HCT116 (cell line): Measurements from ENCODE around the gene ERMN. TPM values are rescaled to one million over a fixed set of nuclear protein-coding genes. Genes with fewer than 3 reads are reported as not detected.

ENCODE experiments used
- ATAC-seq: fragments of 200-7000 bp; cut with Tn5 transposase; 2 replicates; pipeline ENCODE4 v1.9.1; 2020; ENCODE audit warnings: mild to moderate bottlenecking, moderate library complexity
- BruUV-seq: library from RNA; stranded (reverse); fragments of 400-500 nt; replicated peaks from 2 replicates; lab custom pipeline; 2021; lab: Mats Ljungman, UMichigan
- CTCF ChIA-PET: fragments of 300-600 bp; sonication (Branson Sonifier 250); formaldehyde crosslinking; loops from one replicate; lab custom pipeline; 2021; ENCODE audit warnings: antibody characterized with exemption; lab: Charles Lee
- POLR2A ChIA-PET: fragments of 300-600, 350-600 bp; sonication (Branson Sonifier 250); formaldehyde crosslinking; loops from one replicate; lab custom pipeline; 2021; ENCODE audit warnings: antibody characterized with exemption; lab: Charles Lee
- RAD21 ChIA-PET, 2 experiments: fragments of 300-600 bp; sonication (Branson Sonifier 250); formaldehyde crosslinking; loops; one replicate each; lab custom pipeline; 2023; ENCODE audit warnings: low total read pairs in 2 of 2; ENCODE audit not compliant: uncharacterized antibody in 2 of 2, unreplicated experiment in 2 of 2, low non-redundant PET in 1 of 2; lab: Charles Lee
- DNase-seq: peaks from one replicate; pipeline ENCODE4 v3.0.0-alpha.2; 2010; ENCODE audit warnings: low read depth, low spot score
- H2AFZ ChIP-seq: fragments of 200-600 bp; shearing (Covaris generic), sonication (generic); 2 replicates; pipeline ENCODE4 v1.6.1; 2017; ENCODE audit warnings: low read depth, mixed run types, mixed read lengths, antibody characterized with exemption, low read length; ENCODE audit not compliant: poor library complexity, severe bottlenecking
- H3K27ac ChIP-seq: 2 replicates; pipeline ENCODE4 v1.5.1; 2012; ENCODE audit warnings: low read depth, low read length
- H3K27me3 ChIP-seq: fragments of 200-600 bp; sonication (generic); 2 replicates; pipeline ENCODE4 v1.6.1; 2016; ENCODE audit warnings: mixed run types, low read length, mixed read lengths; ENCODE audit not compliant: insufficient read depth
- H3K36me3 ChIP-seq, 2 experiments: fragments of 200-500 bp in 1 of 2; fragments of 200-600 bp in 1 of 2; sonication (Bioruptor generic) in 1 of 2; sonication (generic) in 1 of 2; 2 replicates each; pipeline versions ENCODE4 v1.5.1 to v1.6.1; 2014 to 2016; ENCODE audit warnings: low read length in 2 of 2, inconsistent platforms in 1 of 2, mixed read lengths in 1 of 2, mixed run types in 1 of 2; ENCODE audit not compliant: insufficient read depth in 2 of 2, control insufficient read depth in 1 of 2
- H3K4me1 ChIP-seq, 2 experiments: fragments of 200-600 bp in 1 of 2; sonication (generic) in 1 of 2; 2 replicates each; pipeline versions ENCODE4 v1.5.1 to v1.6.1; 2012 to 2017; ENCODE audit warnings: low read length in 2 of 2, inconsistent platforms in 1 of 2, mild to moderate bottlenecking in 1 of 2, mixed read lengths in 1 of 2, mixed run types in 1 of 2, moderate library complexity in 1 of 2; ENCODE audit not compliant: insufficient read depth in 2 of 2, control insufficient read depth in 1 of 2
- H3K4me2 ChIP-seq: fragments of 200-600 bp; sonication (generic); 2 replicates; pipeline ENCODE4 v1.6.1; 2017; ENCODE audit warnings: mixed run types, low read length, mixed read lengths
- H3K4me3 ChIP-seq, 2 experiments: fragments of 200-600 bp in 1 of 2; sonication (generic) in 1 of 2; replicated peaks in 1 of 2; 2 replicates each; pipeline ENCODE4 v1.5.1; 2011 to 2016; ENCODE audit warnings: low read length in 2 of 2, control low read depth in 1 of 2, low read depth in 1 of 2, mild to moderate bottlenecking in 1 of 2, mixed read lengths in 1 of 2, mixed run types in 1 of 2
- H3K79me2 ChIP-seq: fragments of 200-600 bp; sonication (generic); 2 replicates; pipeline ENCODE4 v1.6.1; 2017; ENCODE audit warnings: mild to moderate bottlenecking, mixed run types, low read length, moderate library complexity, mixed read lengths; ENCODE audit not compliant: insufficient read depth
- H3K9ac ChIP-seq: fragments of 200-600 bp; sonication (generic); 2 replicates; pipeline ENCODE4 v1.6.1; 2016; ENCODE audit warnings: low read length, mixed read lengths
- H3K9me2 ChIP-seq: fragments of 200-600 bp; sonication (generic), shearing (Covaris generic); 2 replicates; pipeline ENCODE4 v1.6.1; 2017; ENCODE audit warnings: mixed run types, mild to moderate bottlenecking, moderate library complexity; ENCODE audit not compliant: insufficient read depth
- H3K9me3 ChIP-seq, 2 experiments: fragments of 200-500 bp in 1 of 2; fragments of 200-600 bp in 1 of 2; sonication (Bioruptor generic) in 1 of 2; sonication (generic) in 1 of 2; 2 replicates each; pipeline ENCODE4 v1.6.1; 2014 to 2017; ENCODE audit warnings: low read length in 2 of 2, mixed read lengths in 2 of 2, inconsistent platforms in 1 of 2, low read depth in 1 of 2, mild to moderate bottlenecking in 1 of 2, mixed run types in 1 of 2, moderate library complexity in 1 of 2; ENCODE audit not compliant: control insufficient read depth in 1 of 2, insufficient read depth in 1 of 2
- H4K20me1 ChIP-seq: fragments of 200-600 bp; sonication (generic), shearing (Covaris generic); 2 replicates; pipeline ENCODE4 v1.6.1; 2017; ENCODE audit warnings: mixed run types, mild to moderate bottlenecking, moderate library complexity; ENCODE audit not compliant: insufficient read depth
- EZH2 ChIP-seq: fragments of 200-600 bp; sonication (generic); IDR thresholded peaks from 2 replicates; pipeline ENCODE4 v1.6.1; 2017; ENCODE audit warnings: antibody characterized with exemption, mixed run types
- RAD21 ChIP-seq: IDR thresholded peaks from 2 replicates; pipeline ENCODE4 v1.6.1; 2012; ENCODE audit warnings: low read depth, mild to moderate bottlenecking
- SIN3A ChIP-seq: IDR thresholded peaks from 2 replicates; pipeline ENCODE4 v1.6.1; 2012; ENCODE audit warnings: low read depth
- ZFX ChIP-seq: fragments of 450-650 bp; IDR thresholded peaks from 2 replicates; pipeline ENCODE4 v1.6.1; 2017
- ZNF274 ChIP-seq: fragments of 200-500 bp; sonication (Bioruptor generic); IDR thresholded peaks from 2 replicates; pipeline ENCODE4 v1.6.1; 2014; ENCODE audit warnings: mild to moderate bottlenecking, low read depth, low read length, inconsistent platforms
- intact Hi-C: fragments of 100-400 bp; cut with micrococcal nuclease; formaldehyde crosslinking; loops from 2 replicates; pipeline ENCODE4 v1.10.0; 2022
- total RNA-seq: library from RNA; stranded (reverse); gene quantifications from one replicate; pipeline ENCODE4 v1.2.1, GENCODE V29; 2021; ENCODE audit not compliant: unreplicated experiment

The ERMN gene
- total RNA-seq, 1 experiment from 2014 or later: not detected

DNA sequence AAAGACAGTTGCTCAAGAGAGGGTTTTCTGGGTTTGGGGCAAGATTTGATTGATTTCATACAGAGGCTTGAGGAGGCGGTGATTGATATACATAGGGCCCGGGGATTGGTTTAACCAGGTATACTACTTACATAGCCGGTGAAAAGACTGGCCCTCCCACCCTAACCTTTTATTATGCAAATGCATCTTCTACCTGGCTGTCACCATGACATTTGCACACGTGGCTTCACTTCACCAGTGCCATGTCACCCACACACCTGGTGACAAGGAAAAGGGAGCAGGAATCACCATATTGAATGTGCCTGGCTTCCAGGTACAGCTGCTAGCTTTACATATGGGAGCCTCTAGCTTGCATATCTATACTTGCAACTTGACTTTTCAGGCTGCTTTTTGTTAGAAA is 9.7 kb downstream of the ERMN start:
- no peaks in the 10 kb centered on the region for H3K9me2 ChIP-seq
- TF ChIP-seq RAD21 (no peak), ZFX (no peak)
- no peak for ATAC-seq
- H3K4me3 ChIP-seq: no peak overlapping the region
- H3K79me2 ChIP-seq: no peaks in the 10 kb centered on the region
- no peak overlapping the region for H2AFZ ChIP-seq
- H3K4me2 ChIP-seq: no peak overlapping the region
- H3K4me1 ChIP-seq: no peaks in the 10 kb centered on the region
- POLR2A ChIA-PET: no interaction called here
- RAD21 ChIA-PET: no interaction called here
- no peak overlapping the region for H3K27ac ChIP-seq
- BruUV-seq: no TSS peak
- peaks cover 0 to 5% of the 10 kb centered on the region in 2 experiments; a peak in 1 of 4 replicates for H3K36me3 ChIP-seq
- CTCF ChIA-PET: interaction anchor here (3.4 kb wide), 1 partner anchor 11 kb away, joined by 22 read pairs; the partner anchor contains the start of gene ERMN
- H3K27me3 ChIP-seq: no peaks in the 10 kb centered on the region
- no peak for DNase-seq
- no peaks in the 10 kb centered on the region for H3K9me3 ChIP-seq
- no peak overlapping the region for H3K9ac ChIP-seq
- intact Hi-C loops: no loop called here
- H4K20me1 ChIP-seq: no peaks in the 10 kb centered on the region

DNA sequence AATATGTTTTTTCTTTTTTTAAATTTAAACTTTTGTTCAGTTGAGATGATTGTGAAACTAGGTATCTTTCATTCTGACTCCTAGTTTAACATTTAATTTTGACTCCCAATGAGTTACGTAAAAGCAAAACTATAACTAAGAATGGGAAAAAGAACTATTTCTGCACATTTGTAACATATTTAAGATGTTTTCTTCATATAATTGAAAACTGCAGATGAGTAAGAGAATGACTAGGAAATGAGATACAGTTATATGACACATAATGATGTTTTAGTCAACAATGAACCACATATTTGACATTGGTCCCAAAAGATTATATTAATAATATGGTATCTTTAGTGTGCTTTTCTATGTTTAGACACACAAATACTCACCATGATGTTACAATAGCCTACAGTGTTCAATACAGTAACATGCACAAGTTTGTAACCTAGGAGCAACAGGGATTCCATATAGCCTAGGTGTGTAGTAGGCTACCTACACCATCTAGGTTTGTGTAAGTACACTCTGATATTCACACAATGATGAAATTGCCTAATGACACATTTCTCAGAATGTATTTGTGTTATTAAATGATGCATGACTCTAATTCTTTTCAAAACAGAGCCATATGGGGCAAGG is 12.6 kb downstream of the ERMN start:
- no peaks in the 10 kb centered on the region for H3K79me2 ChIP-seq
- TF ChIP-seq SIN3A: no peak
- TF ChIP-seq ZNF274: no peak
- no peak for TF ChIP-seq EZH2
- TF ChIP-seq, all 23 proteins: peak for 0
- H3K9me3 ChIP-seq: no peaks in the 10 kb centered on the region
- BruUV-seq: no TSS peak
- ATAC-seq: no peak
- H3K36me3 ChIP-seq: peaks cover 0 to 5% of the 10 kb centered on the region in 2 experiments; a peak in 1 of 4 replicates
- H3K4me1 ChIP-seq: no peaks in the 10 kb centered on the region
- intact Hi-C loops: no loop called here
- H3K27me3 ChIP-seq: no peaks in the 10 kb centered on the region
- H2AFZ ChIP-seq: no peak overlapping the region
- RAD21 ChIA-PET: no interaction called here
- H3K4me2 ChIP-seq: no peak overlapping the region
- no peak overlapping the region for H3K27ac ChIP-seq
- no peak overlapping the region for H3K9ac ChIP-seq
- CTCF ChIA-PET: no interaction called here
- no peak overlapping the region for H3K4me3 ChIP-seq
- H4K20me1 ChIP-seq: no peaks in the 10 kb centered on the region
- DNase-seq: no peak
- no peaks in the 10 kb centered on the region for H3K9me2 ChIP-seq
- POLR2A ChIA-PET: no interaction called here
